Thoracic aorta (tissue), 2 donors: ENCODE measurements around the gene OSTC. TPM values are rescaled to one million over a fixed set of nuclear protein-coding genes. Genes with fewer than 3 reads are reported as not detected.

Source experiments
- ATAC-seq: fragments of 150-250 bp; one replicate; pipeline ENCODE4 v1.8.0; 2017; ENCODE audit warnings: low read depth; ENCODE audit not compliant: insufficient number of reproducible peaks, low FRiP score
- DNase-seq: peaks from one replicate; pipeline ENCODE4 v3.0.0-alpha.2; 2020; ENCODE audit warnings: low spot score
- H3K27ac ChIP-seq, 2 donors: fragments of 200-600 bp; sonication (generic); 1 replicate in 1 of 2; 2 replicates in 1 of 2; pipeline ENCODE4 v1.5.1; 2016; ENCODE audit warnings: mild to moderate bottlenecking in 2 of 2, moderate library complexity in 2 of 2
- H3K27me3 ChIP-seq: fragments of 200-600 bp; sonication (generic); replicated peaks from 2 replicates; pipeline ENCODE4 v1.6.0; 2016; ENCODE audit warnings: mild to moderate bottlenecking; ENCODE audit not compliant: insufficient read depth
- H3K36me3 ChIP-seq: fragments of 200-600 bp; sonication (generic); one replicate; pipeline ENCODE4 v1.5.1; 2016
- H3K4me1 ChIP-seq, 2 donors: fragments of 200-600 bp; sonication (generic); 1 replicate in 1 of 2; 2 replicates in 1 of 2; pipeline versions ENCODE4 v1.5.1 to v1.6.0; 2016; ENCODE audit warnings: low read depth in 2 of 2, mild to moderate bottlenecking in 1 of 2; ENCODE audit not compliant: control insufficient read depth in 1 of 2
- H3K4me3 ChIP-seq: fragments of 200-600 bp; sonication (generic); 2 replicates; pipeline ENCODE4 v1.5.1; 2016; ENCODE audit warnings: mild to moderate bottlenecking
- H3K9me3 ChIP-seq: fragments of 200-600 bp; sonication (generic); 2 replicates; pipeline ENCODE4 v1.5.1; 2016
- total RNA-seq, 2 donors: library from RNA; depleted of rRNA; stranded (reverse); fragments of >200 nt; gene quantifications; one replicate each; pipeline versions ENCODE4 v1.1.0 to v1.2.3, GENCODE V29; 2016
- TF ChIP-seq, protein P1 (sequence below): fragments of 200-600 bp; sonication (generic); IDR thresholded peaks from one replicate; pipeline ENCODE4 v1.5.1; 2019; ENCODE audit warnings: antibody characterized with exemption

OSTC gene
- total RNA-seq, 2 donors from 2014 or later, result 56.2 to 77.2 TPM

- TF ChIP-seq, protein P1, sequence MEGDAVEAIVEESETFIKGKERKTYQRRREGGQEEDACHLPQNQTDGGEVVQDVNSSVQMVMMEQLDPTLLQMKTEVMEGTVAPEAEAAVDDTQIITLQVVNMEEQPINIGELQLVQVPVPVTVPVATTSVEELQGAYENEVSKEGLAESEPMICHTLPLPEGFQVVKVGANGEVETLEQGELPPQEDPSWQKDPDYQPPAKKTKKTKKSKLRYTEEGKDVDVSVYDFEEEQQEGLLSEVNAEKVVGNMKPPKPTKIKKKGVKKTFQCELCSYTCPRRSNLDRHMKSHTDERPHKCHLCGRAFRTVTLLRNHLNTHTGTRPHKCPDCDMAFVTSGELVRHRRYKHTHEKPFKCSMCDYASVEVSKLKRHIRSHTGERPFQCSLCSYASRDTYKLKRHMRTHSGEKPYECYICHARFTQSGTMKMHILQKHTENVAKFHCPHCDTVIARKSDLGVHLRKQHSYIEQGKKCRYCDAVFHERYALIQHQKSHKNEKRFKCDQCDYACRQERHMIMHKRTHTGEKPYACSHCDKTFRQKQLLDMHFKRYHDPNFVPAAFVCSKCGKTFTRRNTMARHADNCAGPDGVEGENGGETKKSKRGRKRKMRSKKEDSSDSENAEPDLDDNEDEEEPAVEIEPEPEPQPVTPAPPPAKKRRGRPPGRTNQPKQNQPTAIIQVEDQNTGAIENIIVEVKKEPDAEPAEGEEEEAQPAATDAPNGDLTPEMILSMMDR, result no peak
- H3K36me3 ChIP-seq, result no peaks in the 10 kb centered on the region
- no peaks in the 10 kb centered on the region for H3K9me3 ChIP-seq
- no peak overlapping the region for H3K4me3 ChIP-seq
- ATAC-seq, result no peak
- H3K27ac ChIP-seq, result no peak overlapping the region
- no peaks in the 10 kb centered on the region for H3K4me1 ChIP-seq
- DNase-seq, result no peak
- no peaks in the 10 kb centered on the region for H3K27me3 ChIP-seq
Measured at GRCh38 chr4:108681321-108681809, 31.0 kb downstream of the OSTC start.

- TF ChIP-seq, protein P1, result peak; percentile 20
- Histone ChIP-seq H3K9me3 (no peaks in the 10 kb centered on the region), H3K4me3 (no peak overlapping the region), H3K36me3 (no peaks in the 10 kb centered on the region), H3K4me1 (no peaks in the 10 kb centered on the region), H3K27ac (no peak overlapping the region), H3K27me3 (no peaks in the 10 kb centered on the region)
- DNase-seq (no peak), ATAC-seq (no peak)
Measured at GRCh38 chr4:108683479-108683878, 33.1 kb downstream of the OSTC start.

- H3K27ac ChIP-seq, result no peak overlapping the region
- no peaks in the 10 kb centered on the region for H3K36me3 ChIP-seq
- no peak overlapping the region for H3K4me3 ChIP-seq
- TF ChIP-seq, protein P1, result no peak
- DNase-seq (no peak), ATAC-seq (no peak)
- H3K4me1 ChIP-seq, result no peaks in the 10 kb centered on the region
- no peaks in the 10 kb centered on the region for H3K27me3 ChIP-seq
- H3K9me3 ChIP-seq, result no peaks in the 10 kb centered on the region
Measured at GRCh38 chr4:108685036-108685686, 34.8 kb downstream of the OSTC start.

GRCh38 chr4:108690738-108691137 is 40.3 kb downstream of the OSTC start:
- Histone ChIP-seq H3K4me3 (no peak overlapping the region), H3K27me3 (no peaks in the 10 kb centered on the region), H3K4me1 (no peaks in the 10 kb centered on the region), H3K36me3 (no peaks in the 10 kb centered on the region), H3K27ac (no peak overlapping the region), H3K9me3 (no peaks in the 10 kb centered on the region)
- DNase-seq (no peak), ATAC-seq (no peak)
- TF ChIP-seq, protein P1, result no peak

GRCh38 chr4:108693211-108693610 is 42.8 kb downstream of the OSTC start:
- H3K36me3 ChIP-seq, result no peaks in the 10 kb centered on the region
- DNase-seq, result no peak
- TF ChIP-seq, protein P1, result no peak
- H3K9me3 ChIP-seq, result no peaks in the 10 kb centered on the region
- no peak overlapping the region for H3K27ac ChIP-seq
- H3K27me3 ChIP-seq, result no peaks in the 10 kb centered on the region
- no peaks in the 10 kb centered on the region for H3K4me1 ChIP-seq
- no peak overlapping the region for H3K4me3 ChIP-seq
- no peak for ATAC-seq
